ENCODE results near the gene DAGLA.
A peak's percentile ranks its signal among the peaks of the same experiment; 100 is the strongest.

DAGLA gene

GRCh38 chr11:61744181-61744580 is 64.0 kb downstream of the DAGLA start:
- no peak for DNase-seq (ENCODE audit: low read depth, low spot score)
- Histone ChIP-seq H3K4me1 (ENCODE audit: insufficient read depth, insufficient read length) (peaks cover 44% of the 10 kb centered on the region), H3K27me3 (ENCODE audit: insufficient read depth, insufficient read length) (no peaks in the 10 kb centered on the region), H3K9ac (ENCODE audit: insufficient read length, low read depth) (no peak overlapping the region), H3K9me3 (ENCODE audit: insufficient read depth, low read length) (no peaks in the 10 kb centered on the region), H3K36me3 (ENCODE audit: insufficient read depth, insufficient read length, low read length) (peaks cover 52% of the 10 kb centered on the region), H3K4me3 (ENCODE audit: insufficient read length, low read depth) (no peak overlapping the region)
- TF ChIP-seq YY1 (IDR thresholded peaks at IDR 0.05; ENCODE audit: insufficient read depth, insufficient read length) (no peak), SUZ12 (IDR thresholded peaks at IDR 0.05; ENCODE audit: extremely low read depth, insufficient read depth, insufficient read length) (no peak), ZNF274 (IDR thresholded peaks at IDR 0.05; ENCODE audit: low read depth, low read length) (no peak)

GRCh38 chr11:61744609-61745156 is 64.5 kb downstream of the DAGLA start:
- Histone ChIP-seq H3K9me3 (ENCODE audit: insufficient read depth, low read length) (no peaks in the 10 kb centered on the region), H3K36me3 (ENCODE audit: insufficient read depth, insufficient read length, low read length) (peaks cover 47% of the 10 kb centered on the region), H3K27me3 (ENCODE audit: insufficient read depth, insufficient read length) (no peaks in the 10 kb centered on the region), H3K9ac (ENCODE audit: insufficient read length, low read depth) (no peak overlapping the region), H3K4me3 (ENCODE audit: insufficient read length, low read depth) (no peak overlapping the region), H3K4me1 (ENCODE audit: insufficient read depth, insufficient read length) (peaks cover 45% of the 10 kb centered on the region)
- no peak for DNase-seq (ENCODE audit: low read depth, low spot score)
- TF ChIP-seq ZNF274 (IDR thresholded peaks at IDR 0.05; ENCODE audit: low read depth, low read length) (no peak), YY1 (IDR thresholded peaks at IDR 0.05; ENCODE audit: insufficient read depth, insufficient read length) (no peak), SUZ12 (IDR thresholded peaks at IDR 0.05; ENCODE audit: extremely low read depth, insufficient read depth, insufficient read length) (no peak)

GRCh38 chr11:61745781-61746441 is 65.7 kb downstream of the DAGLA start:
- TF ChIP-seq ZNF274 (IDR thresholded peaks at IDR 0.05; ENCODE audit: low read depth, low read length) (no peak), YY1 (IDR thresholded peaks at IDR 0.05; ENCODE audit: insufficient read depth, insufficient read length) (no peak), SUZ12 (IDR thresholded peaks at IDR 0.05; ENCODE audit: extremely low read depth, insufficient read depth, insufficient read length) (no peak)
- Histone ChIP-seq H3K9me3 (ENCODE audit: insufficient read depth, low read length) (no peaks in the 10 kb centered on the region), H3K27me3 (ENCODE audit: insufficient read depth, insufficient read length) (peaks cover 2% of the 10 kb centered on the region), H3K4me1 (ENCODE audit: insufficient read depth, insufficient read length) (peaks cover 51% of the 10 kb centered on the region), H3K4me3 (ENCODE audit: insufficient read length, low read depth) (no peak overlapping the region), H3K9ac (ENCODE audit: insufficient read length, low read depth) (peak overlapping the region; percentile 14), H3K36me3 (ENCODE audit: insufficient read depth, insufficient read length, low read length) (peaks cover 34% of the 10 kb centered on the region)
- no peak for DNase-seq (ENCODE audit: low read depth, low spot score)

DNA sequence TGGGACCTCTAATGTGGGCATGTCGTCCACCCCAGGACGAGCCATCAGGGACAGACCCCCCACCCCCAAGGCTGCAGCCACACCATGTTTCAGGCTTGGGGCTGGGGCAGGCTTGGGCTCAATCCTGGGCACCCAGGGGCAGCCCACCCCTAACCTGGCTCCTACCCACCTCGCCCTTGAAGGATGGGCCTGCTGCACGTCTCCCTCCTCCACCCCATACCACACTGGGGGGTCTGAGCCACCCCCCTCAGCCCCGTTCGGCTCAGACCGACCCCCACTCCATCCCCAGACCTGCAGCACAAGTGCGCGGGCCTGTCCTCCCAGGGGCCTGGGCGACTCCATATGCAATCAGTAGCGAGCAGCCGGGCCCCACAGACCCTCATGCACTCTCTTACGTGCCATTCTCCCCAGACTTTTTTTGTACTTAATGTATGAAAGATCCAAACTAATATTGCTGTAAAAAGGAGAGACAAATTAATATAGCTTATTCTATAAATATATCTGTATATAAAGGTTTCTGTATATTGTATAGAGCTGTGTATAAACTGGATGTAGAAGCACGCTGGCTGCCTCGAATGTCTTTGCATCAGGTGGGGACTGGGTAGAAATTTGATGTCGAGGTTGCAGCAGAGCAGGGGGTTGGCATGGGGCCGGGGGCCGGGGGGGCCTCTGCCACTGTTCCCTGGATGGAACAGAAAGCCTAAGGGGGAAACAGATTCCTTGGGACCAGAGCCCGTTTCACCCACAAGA is 66.4 kb downstream of the DAGLA start:
- no peak for DNase-seq (ENCODE audit: low read depth, low spot score)
- peaks cover 28% of the 10 kb centered on the region for H3K36me3 ChIP-seq (ENCODE audit: insufficient read depth, insufficient read length, low read length)
- H3K4me1 ChIP-seq (ENCODE audit: insufficient read depth, insufficient read length), result peaks cover 53% of the 10 kb centered on the region
- TF ChIP-seq ZNF274 (IDR thresholded peaks at IDR 0.05; ENCODE audit: low read depth, low read length), result no peak
- TF ChIP-seq SUZ12 (IDR thresholded peaks at IDR 0.05; ENCODE audit: extremely low read depth, insufficient read depth, insufficient read length), result no peak
- TF ChIP-seq YY1 (IDR thresholded peaks at IDR 0.05; ENCODE audit: insufficient read depth, insufficient read length), result no peak
- H3K27me3 ChIP-seq (ENCODE audit: insufficient read depth, insufficient read length), result peaks cover 4% of the 10 kb centered on the region
- H3K9ac ChIP-seq (ENCODE audit: insufficient read length, low read depth), result no peak overlapping the region
- H3K4me3 ChIP-seq (ENCODE audit: insufficient read length, low read depth), result no peak overlapping the region
- no peaks in the 10 kb centered on the region for H3K9me3 ChIP-seq (ENCODE audit: insufficient read depth, low read length)

DNA sequence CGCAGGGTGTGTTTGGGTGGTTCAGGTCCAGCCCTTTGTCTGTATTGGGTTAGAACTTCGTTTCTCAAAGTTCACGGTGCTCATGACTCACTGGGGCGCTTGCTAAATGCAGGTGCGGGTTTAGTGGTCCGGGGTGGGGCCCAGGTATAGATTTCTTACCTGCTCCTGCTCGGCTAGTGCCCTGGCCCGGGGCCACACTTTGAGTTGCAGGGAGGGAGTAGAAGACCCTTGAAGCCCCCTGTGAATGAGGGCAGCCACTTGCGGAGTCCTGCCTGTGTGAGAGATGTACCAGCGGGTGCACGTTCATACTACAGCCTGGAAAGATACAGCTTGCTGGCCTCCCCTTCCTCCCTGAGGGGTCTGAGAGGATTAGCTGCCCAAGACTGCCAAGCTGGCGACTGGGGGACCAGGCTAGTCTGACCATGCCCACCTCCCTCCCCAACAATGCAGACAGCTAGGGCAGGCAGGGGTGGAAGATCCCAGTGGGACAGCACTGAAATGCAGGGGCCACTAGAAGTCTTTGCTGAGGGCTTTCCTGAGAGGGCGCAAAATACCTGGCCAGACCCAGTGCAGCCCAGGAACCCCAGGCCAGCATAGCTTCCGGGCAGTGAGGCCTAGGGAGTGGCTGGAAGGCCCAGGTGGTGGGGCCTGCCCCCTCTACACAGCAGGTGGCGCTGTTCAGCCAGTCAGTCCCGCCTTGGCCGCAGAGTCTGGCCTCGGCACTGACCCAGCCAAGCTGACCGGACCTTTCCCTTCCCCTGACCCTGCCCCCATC is 67.2 kb downstream of the DAGLA start:
- TF ChIP-seq ZNF274 (IDR thresholded peaks at IDR 0.05; ENCODE audit: low read depth, low read length) (no peak), YY1 (IDR thresholded peaks at IDR 0.05; ENCODE audit: insufficient read depth, insufficient read length) (no peak), SUZ12 (IDR thresholded peaks at IDR 0.05; ENCODE audit: extremely low read depth, insufficient read depth, insufficient read length) (no peak)
- Histone ChIP-seq H3K9me3 (ENCODE audit: insufficient read depth, low read length) (no peaks in the 10 kb centered on the region), H3K4me3 (ENCODE audit: insufficient read length, low read depth) (no peak overlapping the region), H3K9ac (ENCODE audit: insufficient read length, low read depth) (peak overlapping the region; percentile 62), H3K27me3 (ENCODE audit: insufficient read depth, insufficient read length) (peaks cover 9% of the 10 kb centered on the region), H3K36me3 (ENCODE audit: insufficient read depth, insufficient read length, low read length) (peaks cover 21% of the 10 kb centered on the region), H3K4me1 (ENCODE audit: insufficient read depth, insufficient read length) (peaks cover 53% of the 10 kb centered on the region)
- DNase-seq (ENCODE audit: low read depth, low spot score), result peak; percentile 59

DNA sequence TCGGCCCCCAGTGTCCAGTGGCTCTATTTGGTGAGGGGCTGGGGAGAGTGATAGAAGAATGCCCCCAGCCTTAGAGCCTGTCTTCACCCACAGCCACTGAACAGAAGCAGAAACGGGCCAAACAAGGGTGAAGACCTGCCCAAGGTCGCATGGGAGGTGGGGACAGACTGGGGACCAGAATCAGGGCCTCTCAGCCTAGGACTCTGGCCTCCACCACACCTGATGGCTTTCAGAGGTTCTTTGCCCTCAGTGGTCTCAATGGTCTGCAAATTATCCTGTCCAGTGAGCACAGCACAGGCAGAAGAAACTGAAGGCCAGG is 67.7 kb downstream of the DAGLA start:
- TF ChIP-seq SUZ12 (IDR thresholded peaks at IDR 0.05; ENCODE audit: extremely low read depth, insufficient read depth, insufficient read length), result no peak
- Histone ChIP-seq H3K9ac (ENCODE audit: insufficient read length, low read depth) (no peak overlapping the region), H3K9me3 (ENCODE audit: insufficient read depth, low read length) (no peaks in the 10 kb centered on the region), H3K36me3 (ENCODE audit: insufficient read depth, insufficient read length, low read length) (peaks cover 19% of the 10 kb centered on the region), H3K4me3 (ENCODE audit: insufficient read length, low read depth) (no peak overlapping the region), H3K4me1 (ENCODE audit: insufficient read depth, insufficient read length) (peaks cover 53% of the 10 kb centered on the region), H3K27me3 (ENCODE audit: insufficient read depth, insufficient read length) (peaks cover 13% of the 10 kb centered on the region)
- DNase-seq (ENCODE audit: low read depth, low spot score), result no peak

Data from NT2/D1 (cell line).